Stimulated activated naive CD4-positive, alpha-beta T cell treated with Interleukin-2 at 50 U/mL for 16 hours (primary cell): ENCODE results near the gene GRAMD1B.
"Not testable (repeated sequence)": the region's sequence is repeated elsewhere in the genome, so short reads cannot be mapped to it uniquely, and the experiment has no call there.

Source experiments
- DNase-seq: peaks from one replicate; lab custom pipeline; 2025; lab: John Stamatoyannopoulos, UW

Gene GRAMD1B

DNA sequence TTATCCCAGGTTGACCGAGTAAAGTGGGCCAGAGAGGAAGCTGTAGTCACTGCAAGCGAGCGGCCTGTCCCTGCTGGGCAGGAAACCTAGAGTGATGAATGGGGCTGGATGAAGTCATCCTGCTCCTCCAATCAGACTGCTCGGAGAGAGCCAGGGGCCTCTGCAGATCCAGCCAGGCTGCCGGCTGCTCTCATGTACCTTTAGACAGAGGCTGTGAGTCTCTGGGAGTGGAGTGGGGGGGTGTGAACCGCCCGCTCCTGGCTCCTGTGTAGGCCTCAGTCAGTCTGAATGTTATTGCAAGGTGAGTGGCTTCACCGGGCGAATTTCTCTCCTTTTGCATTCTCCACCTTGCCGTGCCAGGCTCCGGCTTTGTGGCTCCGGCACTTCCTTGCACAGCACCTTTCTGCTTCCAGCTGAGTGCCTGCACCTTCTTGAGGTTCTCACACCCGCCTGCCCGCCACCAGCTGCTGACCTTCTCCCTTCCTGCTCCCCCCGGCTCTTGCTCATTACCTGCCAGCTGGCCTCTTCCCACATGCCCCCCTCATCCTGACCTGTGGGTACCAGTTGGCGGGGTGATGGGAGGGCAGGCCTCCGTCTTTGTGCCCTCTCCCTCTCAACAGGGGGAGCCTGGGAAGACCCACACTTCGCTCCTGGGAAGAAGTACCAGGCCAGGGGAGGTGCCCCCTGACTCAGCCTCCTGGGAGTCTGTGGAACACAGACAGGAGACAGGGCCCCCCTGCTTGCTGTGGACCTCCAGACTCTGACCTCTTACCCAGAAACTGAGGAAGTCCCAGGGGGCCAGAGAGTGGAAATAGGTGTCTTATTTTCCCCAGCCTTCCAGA lies 79.9 kb downstream of the GRAMD1B start:
- no peak for DNase-seq

GRCh38 chr11:123510579-123510905 lies 80.5 kb downstream of the GRAMD1B start:
- no peak for DNase-seq

DNA sequence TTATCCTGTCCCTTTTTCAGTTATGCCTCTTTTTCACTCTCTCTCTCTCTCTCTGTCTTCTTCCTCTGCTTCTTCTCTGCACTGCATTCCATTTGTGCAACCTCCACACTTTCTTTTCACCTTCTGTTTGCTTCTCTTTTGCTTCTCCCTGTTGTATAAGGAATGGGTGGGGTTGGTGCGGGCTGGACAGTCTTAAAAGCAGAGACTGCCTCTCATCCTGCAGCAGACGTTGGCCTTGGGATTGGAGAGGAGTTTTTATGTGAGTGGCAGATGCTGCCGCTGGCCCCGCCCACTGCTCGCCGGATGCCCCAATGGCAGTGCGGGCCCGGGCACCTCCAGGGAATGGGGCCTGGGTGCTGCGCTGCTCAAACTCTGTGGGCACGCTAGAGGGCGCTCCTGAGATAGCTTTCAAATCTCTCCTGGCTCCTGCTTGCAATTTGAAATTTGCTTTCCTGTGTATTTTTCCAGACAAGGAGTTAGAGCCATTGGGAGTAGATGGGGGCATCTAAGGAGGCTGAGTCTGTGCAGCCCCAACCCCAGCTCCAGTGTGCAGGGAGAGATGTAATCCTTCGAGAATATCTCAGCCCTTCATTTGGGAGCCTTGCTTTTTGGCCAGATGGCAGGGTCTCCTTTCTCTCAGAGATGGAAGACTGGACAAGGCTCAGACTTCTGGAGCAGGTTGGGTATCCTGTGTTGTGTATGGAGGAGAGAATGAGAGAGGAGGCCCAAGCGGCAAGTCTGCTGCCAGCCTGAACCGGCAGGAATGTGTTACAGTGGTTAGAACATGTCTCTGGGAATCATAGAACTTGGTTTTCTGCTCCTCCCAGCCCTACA lies 81.2 kb downstream of the GRAMD1B start:
- peak; percentile 58 for DNase-seq

DNA sequence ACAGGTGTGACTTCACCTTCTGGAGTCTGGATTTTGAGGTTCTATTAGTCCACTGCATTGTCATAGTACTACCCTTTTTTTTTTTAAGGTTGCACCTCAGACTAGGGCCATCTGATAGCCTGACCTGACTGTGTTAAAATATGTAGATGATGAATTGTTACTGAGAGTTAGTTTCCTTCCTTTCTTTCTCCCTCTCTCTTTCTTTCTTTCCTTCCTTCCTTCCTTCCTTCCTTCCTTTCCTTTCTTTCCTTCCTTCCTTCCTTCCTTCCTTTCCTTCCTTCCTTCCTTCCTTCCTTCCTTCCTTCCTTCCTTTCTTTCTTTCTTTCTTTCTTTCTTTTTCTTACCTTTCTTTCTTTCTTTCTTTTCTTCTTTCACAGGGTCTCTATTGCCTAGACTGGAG lies 83.2 kb downstream of the GRAMD1B start:
- DNase-seq, result not testable (repeated sequence)

- DNase-seq, result no peak
Measured at GRCh38 chr11:123516238-123516637, 86.2 kb downstream of the GRAMD1B start.

- DNase-seq, result no peak
Measured at GRCh38 chr11:123517559-123518364, 87.7 kb downstream of the GRAMD1B start.

- DNase-seq, result no peak
Measured at GRCh38 chr11:123518496-123519054, 88.5 kb downstream of the GRAMD1B start.

DNA sequence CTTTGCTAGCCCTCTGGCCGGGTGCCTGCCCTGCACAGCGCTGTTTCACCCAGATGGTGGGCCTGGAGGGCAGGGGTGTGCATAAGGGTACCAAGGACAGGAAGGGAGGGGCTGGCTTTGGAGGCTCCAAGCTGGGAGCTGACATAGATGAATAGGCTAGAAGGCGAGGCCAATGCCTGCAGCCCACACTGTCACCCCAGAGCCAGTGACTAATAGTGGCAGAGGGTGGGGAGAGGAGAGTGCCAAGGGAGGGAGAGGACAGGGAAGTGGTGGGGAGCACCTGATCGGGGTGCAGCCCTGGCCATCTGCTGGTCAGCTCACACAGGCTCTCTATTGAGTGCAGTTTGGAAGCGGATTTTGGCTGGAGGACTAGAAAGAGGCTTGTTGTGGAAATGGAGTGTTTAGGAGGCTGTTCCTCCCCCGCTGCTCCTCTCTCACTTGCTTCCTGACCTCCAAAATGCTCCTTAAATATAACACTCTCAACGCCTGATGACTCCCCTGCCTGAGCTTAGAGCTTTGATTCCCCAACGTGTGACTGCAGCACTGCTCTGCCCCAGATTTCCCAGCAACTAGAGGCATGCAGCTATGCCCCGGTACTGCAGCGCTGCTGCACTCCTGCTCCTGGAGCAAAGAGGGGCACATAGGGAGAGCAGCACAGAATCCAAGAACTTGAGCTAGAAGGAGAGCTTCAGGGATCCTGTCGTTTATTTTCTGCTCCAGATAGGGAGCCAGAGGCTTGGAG lies 89.2 kb downstream of the GRAMD1B start:
- no peak for DNase-seq

- no peak for DNase-seq
Measured at GRCh38 chr11:123519797-123520193, 89.7 kb downstream of the GRAMD1B start.

GRCh38 chr11:123520476-123520875 lies 90.4 kb downstream of the GRAMD1B start:
- DNase-seq, result not testable (repeated sequence)

DNA sequence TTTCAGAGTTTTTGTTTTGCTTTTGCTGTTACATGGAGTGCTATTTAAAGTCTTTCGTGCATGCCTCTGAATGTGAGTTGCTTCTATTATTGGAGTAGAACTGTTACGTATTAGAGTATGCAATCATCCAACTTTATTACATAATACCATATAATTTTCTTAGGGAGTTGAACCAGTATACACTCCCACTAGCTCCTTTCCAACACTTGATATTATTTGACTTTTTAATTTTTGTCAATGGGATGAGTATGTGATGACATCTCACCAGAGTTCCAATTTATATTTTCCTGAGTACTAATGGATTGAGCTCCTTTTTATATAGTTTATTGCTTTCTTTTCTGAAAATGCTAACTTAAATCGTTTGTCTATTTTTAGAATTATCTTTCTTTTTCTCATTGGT lies 90.9 kb downstream of the GRAMD1B start:
- DNase-seq, result no peak

- no peak for DNase-seq
Measured at GRCh38 chr11:123521930-123522329, 91.9 kb downstream of the GRAMD1B start.

DNA sequence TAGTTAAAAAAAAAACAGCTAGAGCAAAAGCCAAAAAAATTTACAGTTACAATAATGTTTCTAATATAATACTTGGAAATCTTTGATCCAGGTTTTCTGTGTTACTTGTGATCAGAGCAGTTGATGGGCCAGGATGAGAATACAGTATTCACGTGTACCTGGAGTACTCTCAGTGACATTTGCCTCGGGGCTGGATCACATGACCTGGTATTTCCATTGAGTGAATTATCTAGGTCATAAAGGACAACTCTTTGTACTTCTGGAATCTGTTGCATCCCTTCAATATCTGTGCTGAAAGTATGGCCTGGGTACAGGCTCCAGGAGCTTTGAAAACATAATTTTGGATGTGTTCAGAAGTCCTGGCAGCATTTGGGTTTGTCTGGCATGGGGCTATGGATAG lies 93.5 kb downstream of the GRAMD1B start:
- DNase-seq, result no peak

DNA sequence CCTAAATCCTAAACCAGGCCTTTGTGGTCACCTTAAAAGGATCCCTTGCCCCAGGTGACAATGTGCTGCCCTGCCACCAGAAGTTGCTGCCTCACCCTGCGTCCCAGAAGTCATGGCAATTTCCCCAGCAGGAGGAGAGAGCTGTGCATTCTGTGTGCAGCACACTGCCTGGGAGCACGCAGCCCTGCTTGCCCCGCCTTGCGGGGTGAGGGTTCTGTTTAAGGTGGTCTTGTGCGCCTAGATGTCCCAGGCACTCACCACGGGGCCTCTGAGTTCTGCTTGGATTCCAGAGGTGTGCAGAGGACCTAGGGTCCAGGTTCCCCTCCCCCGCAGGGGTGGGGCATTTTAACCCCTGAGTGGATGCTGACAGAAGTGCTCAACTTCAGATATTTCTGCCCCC lies 95.0 kb downstream of the GRAMD1B start:
- no peak for DNase-seq

- DNase-seq, result no peak
Measured at GRCh38 chr11:123525511-123525918, 95.4 kb downstream of the GRAMD1B start.

DNA sequence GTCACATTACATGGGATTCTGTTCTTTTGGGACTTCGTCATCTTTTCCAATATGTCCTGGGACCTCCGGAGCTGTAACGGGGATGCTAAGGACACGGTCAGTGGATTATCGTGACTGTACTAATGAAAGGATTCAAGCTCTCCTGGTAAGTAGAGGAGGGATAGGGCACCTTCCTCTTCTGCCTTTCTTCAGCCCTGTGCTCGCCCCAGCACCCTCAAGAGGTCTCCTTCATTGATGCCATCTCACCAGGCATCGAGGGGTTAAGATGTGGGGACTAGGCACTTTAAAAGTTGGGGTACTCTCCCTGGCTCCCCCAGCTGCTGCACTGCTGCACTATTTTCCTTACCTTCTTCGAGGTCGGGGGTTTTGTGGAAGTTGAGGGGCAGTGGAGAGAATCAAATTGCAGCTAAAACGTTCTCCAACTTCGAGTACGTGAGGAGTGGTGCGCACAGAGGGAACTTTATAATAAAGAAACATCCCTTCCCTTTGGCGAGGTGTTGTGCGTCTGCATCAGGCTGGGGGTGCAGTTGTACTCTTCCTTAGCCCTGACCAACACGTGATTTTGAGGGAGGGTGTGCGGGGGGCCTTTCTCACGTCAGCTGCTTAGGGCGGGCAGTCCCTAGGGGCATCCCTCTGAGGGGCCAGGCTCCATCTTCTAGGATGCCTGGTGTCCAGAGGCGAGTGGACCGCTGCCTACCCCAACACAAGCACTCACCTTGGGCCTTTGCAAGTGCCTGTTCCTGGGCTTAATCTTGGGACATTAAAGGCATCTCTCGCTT lies 96.1 kb downstream of the GRAMD1B start:
- DNase-seq, result no peak

DNA sequence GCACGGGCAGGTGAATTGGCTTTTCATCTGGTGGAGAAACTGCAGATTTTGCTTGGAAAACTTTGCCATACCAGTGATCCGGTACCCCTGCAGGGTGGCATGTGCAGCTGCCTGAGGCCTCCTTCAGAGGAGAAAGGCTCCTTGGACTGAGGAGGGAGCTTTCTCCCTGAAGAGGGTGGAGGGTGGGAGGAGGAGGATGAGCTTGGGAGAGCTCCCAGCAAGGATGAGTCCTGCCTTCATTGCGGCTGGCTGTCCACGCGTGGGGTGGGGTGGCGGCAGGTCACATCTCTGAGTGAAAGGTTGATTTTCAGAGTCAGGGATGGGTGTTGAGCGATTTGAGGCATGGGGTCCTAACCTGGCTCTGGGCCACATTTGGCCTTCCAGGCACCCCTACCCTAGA lies 96.8 kb downstream of the GRAMD1B start:
- no peak for DNase-seq

- DNase-seq, result no peak
Measured at GRCh38 chr11:123527526-123527925, 97.5 kb downstream of the GRAMD1B start.

DNA sequence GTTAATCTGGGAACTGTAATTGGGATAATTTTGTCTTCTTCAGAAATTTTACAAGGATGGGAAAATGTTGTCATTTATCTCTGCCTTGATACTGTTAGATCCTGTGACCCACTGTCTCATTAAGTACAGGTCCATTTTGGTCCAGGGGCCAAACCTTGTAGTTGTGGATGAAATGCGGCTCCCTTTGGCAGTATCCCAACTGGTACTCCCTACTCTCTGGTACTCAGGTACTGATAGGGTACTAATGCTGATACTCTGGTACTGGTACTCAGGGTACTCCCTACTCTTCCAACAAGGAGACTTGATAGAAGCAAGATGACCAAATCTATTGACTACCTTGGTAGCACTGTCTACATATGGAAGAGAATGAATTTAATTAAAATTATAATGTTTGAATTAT lies 97.9 kb downstream of the GRAMD1B start:
- no peak for DNase-seq

GRCh38 chr11:123531325-123531724 lies 101.3 kb downstream of the GRAMD1B start:
- no peak for DNase-seq

- DNase-seq, result no peak
Measured at GRCh38 chr11:123532131-123532530, 102.1 kb downstream of the GRAMD1B start.
